Naive B cell (primary cell): Measurements from ENCODE around the gene VAV2. TPM values are rescaled to one million over a fixed set of nuclear protein-coding genes. Genes with fewer than 3 reads are reported as not detected.

Experiments
- ATAC-seq, 2 donors: fragments of 150-1000 bp; cut with Tn5 transposase; 2 replicates each; pipeline ENCODE4 v1.10.0; 2021; ENCODE audit warnings: low read depth in 2 of 2, mild to moderate bottlenecking in 2 of 2, moderate library complexity in 2 of 2
- DNase-seq: peaks from one replicate; pipeline ENCODE4 v3.0.0; 2022
- H3K27ac Mint-ChIP-seq, 6 donors: one replicate each; pipeline ENCODE4 v1.8.0; 2020 to 2022; ENCODE audit warnings: mild to moderate bottlenecking in 6 of 6, mixed read lengths in 6 of 6, moderate library complexity in 5 of 6, inconsistent platforms in 2 of 6
- H3K27me3 Mint-ChIP-seq, 3 donors: one replicate each; pipeline ENCODE4 v1.8.0; 2021 to 2022; ENCODE audit warnings: mixed read lengths in 3 of 3, mild to moderate bottlenecking in 1 of 3
- H3K36me3 Mint-ChIP-seq, 2 donors: one replicate each; pipeline ENCODE4 v1.8.0; 2020 to 2022; ENCODE audit warnings: mixed read lengths in 2 of 2, inconsistent platforms in 1 of 2, mild to moderate bottlenecking in 1 of 2
- H3K4me1 Mint-ChIP-seq, 3 donors: one replicate each; pipeline ENCODE4 v1.8.0; 2020 to 2022; ENCODE audit warnings: mixed read lengths in 3 of 3, inconsistent platforms in 1 of 3, mild to moderate bottlenecking in 1 of 3, moderate library complexity in 1 of 3
- H3K4me3 Mint-ChIP-seq, 8 donors: one replicate each; pipeline ENCODE4 v1.8.0; 2020 to 2022; ENCODE audit warnings: mild to moderate bottlenecking in 8 of 8, mixed read lengths in 8 of 8, moderate library complexity in 8 of 8, inconsistent platforms in 2 of 8
- H3K9me3 Mint-ChIP-seq, 7 donors: one replicate each; pipeline ENCODE4 v1.8.0; 2020 to 2022; ENCODE audit warnings: mixed read lengths in 7 of 7, mild to moderate bottlenecking in 5 of 7, inconsistent platforms in 2 of 7, moderate library complexity in 1 of 7
- polyA plus RNA-seq, 6 donors: library from polyadenylated mRNA; unstranded; fragments of 300-500 nt; fragmentation: Illumina TruSeq; gene quantifications; one replicate each; pipeline ENCODE4 v1.2.3, GENCODE V29; 2021; ENCODE audit warnings: low read depth in 6 of 6

The VAV2 gene
- polyA plus RNA-seq, 6 donors from 2014 or later = 5.7 to 33.3 (median 15.2) TPM

DNA sequence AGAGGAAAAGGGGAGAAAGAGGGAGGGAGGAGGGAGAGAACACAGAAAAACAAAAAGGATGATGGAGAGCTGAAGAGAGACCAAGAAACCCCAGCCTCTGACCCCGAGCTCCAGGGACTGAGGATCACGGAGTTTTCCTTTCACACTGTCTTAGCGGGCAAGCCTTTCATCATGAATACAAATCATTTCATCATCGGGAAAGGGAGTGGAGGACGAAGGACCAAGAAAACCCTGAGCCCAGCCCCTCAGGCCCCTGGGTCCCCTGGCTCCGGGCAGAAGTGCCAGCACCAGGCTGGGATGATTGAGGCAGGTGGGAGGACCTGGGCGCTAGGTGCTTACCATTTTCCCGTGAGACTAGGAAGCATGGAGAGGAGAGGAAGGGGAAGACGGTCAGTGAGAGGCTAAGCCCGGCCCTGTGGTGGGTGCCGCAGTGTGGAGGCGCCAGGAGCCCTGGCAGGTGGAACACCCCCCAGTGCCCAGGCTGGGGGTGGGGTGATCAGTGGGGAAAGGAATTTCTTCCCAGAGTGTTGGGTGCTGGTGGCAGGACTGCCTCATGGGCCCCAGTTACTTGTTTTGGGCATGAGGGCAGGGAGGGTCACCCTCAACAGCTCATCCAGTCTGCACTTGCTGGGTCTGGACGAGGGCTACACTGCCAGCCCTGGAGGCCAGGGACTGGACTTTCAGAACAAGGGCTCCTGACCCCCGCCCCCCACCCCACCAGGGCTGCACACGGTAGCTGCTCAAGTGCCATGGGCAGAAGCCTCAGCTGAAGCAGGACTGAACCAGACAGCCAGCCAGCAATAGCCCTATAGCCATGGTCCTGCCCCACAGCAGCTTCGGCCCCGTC is 205.0 kb downstream of the VAV2 start:
- Mint-ChIP-seq H3K27ac (peak overlapping the region; percentile 92 to 99 (median 96)), H3K36me3 (no peaks in the 10 kb centered on the region), H3K9me3 (no peaks in the 10 kb centered on the region), H3K4me3 (peak overlapping the region; percentile 64 to 95 (median 84)), H3K4me1 (peaks cover 68 to 92% (median 88%) of the 10 kb centered on the region in 3 donors), H3K27me3 (no peaks in the 10 kb centered on the region)
- DNase-seq = no peak
- ATAC-seq = no peak

DNA sequence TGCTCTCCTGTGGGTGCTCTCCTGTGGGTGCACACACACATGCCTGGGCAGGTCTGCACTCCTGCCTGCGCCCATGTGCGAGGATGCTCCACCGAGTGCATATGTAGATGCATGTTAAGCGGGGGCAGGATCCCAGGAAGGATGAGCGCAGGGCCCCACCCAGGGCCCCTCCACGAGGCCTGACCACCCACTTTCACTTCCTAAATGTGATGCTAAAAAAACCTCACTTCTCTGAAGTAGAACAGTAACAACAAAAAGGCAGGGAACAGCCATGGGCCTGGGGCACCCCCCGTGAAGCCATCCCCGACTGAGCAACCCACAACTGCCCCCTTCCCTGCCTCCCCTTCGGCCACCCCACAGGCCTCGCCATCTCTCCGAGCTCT is 205.8 kb downstream of the VAV2 start:
- Mint-ChIP-seq H3K4me3 (peak overlapping the region; percentile 64 to 95 (median 84)), H3K27me3 (no peaks in the 10 kb centered on the region), H3K36me3 (no peaks in the 10 kb centered on the region), H3K4me1 (peaks cover 62 to 89% (median 83%) of the 10 kb centered on the region in 3 donors), H3K27ac (peak overlapping the region; percentile 92 to 99 (median 96)), H3K9me3 (no peaks in the 10 kb centered on the region)
- peak; percentile 85 to 86 for ATAC-seq
- peak; percentile 89 for DNase-seq

DNA sequence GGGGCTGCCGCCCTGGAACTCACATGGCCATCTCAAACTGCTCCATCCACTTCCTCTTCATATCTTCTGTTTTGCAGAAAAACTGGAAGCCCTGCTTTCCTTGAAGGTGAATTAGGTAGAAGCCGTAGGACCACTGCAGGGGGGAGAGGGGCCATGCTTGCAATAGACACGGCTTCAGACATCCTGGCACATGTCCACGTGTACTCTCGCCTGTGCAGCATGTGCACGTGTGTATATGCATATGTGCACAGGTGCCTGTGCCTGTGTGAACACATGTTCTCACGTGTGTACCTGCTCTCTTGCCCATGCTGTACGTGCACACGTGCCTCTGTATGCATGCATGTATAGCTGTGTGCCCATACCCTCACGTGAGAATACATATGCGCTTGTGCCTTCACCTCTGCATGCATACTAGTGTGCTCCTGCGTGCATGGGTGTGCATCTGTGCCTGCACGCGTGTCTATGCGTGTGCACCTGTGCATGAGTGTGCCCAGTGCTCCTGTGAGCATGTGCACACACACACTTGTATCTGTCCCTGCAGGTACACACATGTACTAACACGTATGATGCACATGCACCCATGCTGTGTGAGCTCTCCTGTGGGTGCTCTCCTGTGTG is 206.3 kb downstream of the VAV2 start:
- Mint-ChIP-seq H3K36me3 (no peaks in the 10 kb centered on the region), H3K4me1 (peaks cover 62 to 92% (median 82%) of the 10 kb centered on the region in 3 donors), H3K27ac (peak overlapping the region; percentile 92 to 99 (median 96)), H3K9me3 (no peaks in the 10 kb centered on the region), H3K4me3 (peak overlapping the region; percentile 64 to 95 (median 84)), H3K27me3 (no peaks in the 10 kb centered on the region)
- no peak for ATAC-seq
- no peak for DNase-seq

GRCh38 chr9:133784731-133785561 is 207.2 kb downstream of the VAV2 start:
- Mint-ChIP-seq H3K4me1 (peaks cover 59 to 84% (median 73%) of the 10 kb centered on the region in 3 donors), H3K9me3 (peaks cover 0 to 2% (median 0%) of the 10 kb centered on the region in 7 donors), H3K27me3 (no peaks in the 10 kb centered on the region), H3K4me3 (peak overlapping the region in 7 of 8 donors; percentile 11 to 95 (median 84)), H3K36me3 (no peaks in the 10 kb centered on the region), H3K27ac (peak overlapping the region in 5 of 6 donors; percentile 49 to 97 (median 87))
- DNase-seq (no peak), ATAC-seq (no peak)

DNA sequence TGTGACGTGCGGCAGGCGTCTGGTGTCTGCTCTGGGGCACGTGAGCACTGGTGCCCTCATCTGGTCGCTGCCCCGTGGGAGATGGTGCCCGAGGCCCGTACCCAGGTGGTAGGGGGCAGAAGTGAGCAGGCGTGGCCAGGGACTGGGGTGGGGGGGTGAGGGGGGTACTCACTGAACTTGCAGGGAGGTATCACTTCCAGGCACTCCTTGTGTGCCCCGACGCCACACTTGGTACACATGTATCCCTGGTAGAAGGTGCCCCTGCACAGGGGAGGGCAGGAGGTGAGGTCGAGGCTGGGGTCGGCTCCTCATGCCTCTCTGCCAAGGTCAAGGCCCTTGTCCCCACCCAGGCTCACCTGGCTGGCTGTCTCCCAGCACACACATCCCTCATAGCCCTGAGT is 208.8 kb downstream of the VAV2 start:
- Mint-ChIP-seq H3K4me1 (peaks cover 46 to 67% (median 58%) of the 10 kb centered on the region in 3 donors), H3K36me3 (no peaks in the 10 kb centered on the region), H3K9me3 (peaks cover 0 to 2% (median 0%) of the 10 kb centered on the region in 7 donors), H3K27ac (peak overlapping the region in 5 of 6 donors; percentile 72 to 97 (median 84)), H3K27me3 (no peaks in the 10 kb centered on the region), H3K4me3 (peak overlapping the region in 7 of 8 donors; percentile 2 to 95 (median 66))
- DNase-seq = peak; percentile 41
- no peak for ATAC-seq

- Mint-ChIP-seq H3K27ac (peak overlapping the region; percentile 70 to 91 (median 80)), H3K4me3 (peak overlapping the region; percentile 24 to 95 (median 58)), H3K36me3 (no peaks in the 10 kb centered on the region), H3K9me3 (peaks cover 0 to 2% (median 0%) of the 10 kb centered on the region in 7 donors), H3K27me3 (no peaks in the 10 kb centered on the region), H3K4me1 (peaks cover 41 to 61% (median 53%) of the 10 kb centered on the region in 3 donors)
- peak; percentile 73 for DNase-seq
- peak; percentile 24 to 34 for ATAC-seq
Observed at GRCh38 chr9:133782157-133783130, 209.7 kb downstream of the VAV2 start.

GRCh38 chr9:133781828-133782135 is 210.3 kb downstream of the VAV2 start:
- Mint-ChIP-seq H3K36me3 (no peaks in the 10 kb centered on the region), H3K27ac (peak overlapping the region in 2 of 6 donors; percentile 36 to 45), H3K4me1 (peaks cover 36 to 55% (median 47%) of the 10 kb centered on the region in 3 donors), H3K9me3 (peaks cover 0 to 2% (median 0%) of the 10 kb centered on the region in 7 donors), H3K4me3 (peak overlapping the region in 3 of 8 donors; percentile 43 to 74 (median 44)), H3K27me3 (no peaks in the 10 kb centered on the region)
- DNase-seq = no peak
- ATAC-seq = no peak

- peak overlapping the region in 3 of 6 donors; percentile 15 to 45 (median 43) for H3K27ac Mint-ChIP-seq
- no peaks in the 10 kb centered on the region for H3K36me3 Mint-ChIP-seq
- peak overlapping the region in 2 of 8 donors; percentile 44 to 65 for H3K4me3 Mint-ChIP-seq
- peaks cover 31 to 49% (median 41%) of the 10 kb centered on the region in 3 donors for H3K4me1 Mint-ChIP-seq
- H3K9me3 Mint-ChIP-seq = peaks cover 0 to 2% (median 0%) of the 10 kb centered on the region in 7 donors
- no peak for DNase-seq
- ATAC-seq = no peak
- H3K27me3 Mint-ChIP-seq = no peaks in the 10 kb centered on the region
Observed at GRCh38 chr9:133780962-133781827, 210.9 kb downstream of the VAV2 start.

- peaks cover 2 to 3% of the 10 kb centered on the region in 2 donors for H3K36me3 Mint-ChIP-seq
- H3K27ac Mint-ChIP-seq = no peak overlapping the region
- no peaks in the 10 kb centered on the region for H3K27me3 Mint-ChIP-seq
- ATAC-seq (no peak), DNase-seq (no peak)
- peaks cover 23 to 42% (median 34%) of the 10 kb centered on the region in 3 donors for H3K4me1 Mint-ChIP-seq
- H3K4me3 Mint-ChIP-seq = no peak overlapping the region
- H3K9me3 Mint-ChIP-seq = peaks cover 0 to 2% (median 0%) of the 10 kb centered on the region in 7 donors
Observed at GRCh38 chr9:133780404-133780945, 211.6 kb downstream of the VAV2 start.

- Mint-ChIP-seq H3K27ac (peak overlapping the region in 2 of 6 donors; percentile 34 to 84), H3K4me1 (peaks cover 18 to 34% (median 27%) of the 10 kb centered on the region in 3 donors), H3K4me3 (peak overlapping the region in 1 of 8 donors; percentile 47), H3K9me3 (peaks cover 0 to 2% (median 0%) of the 10 kb centered on the region in 7 donors), H3K27me3 (no peaks in the 10 kb centered on the region), H3K36me3 (peaks cover 4 to 10% of the 10 kb centered on the region in 2 donors)
- DNase-seq (no peak), ATAC-seq (no peak)
Observed at GRCh38 chr9:133779516-133780403, 212.4 kb downstream of the VAV2 start.
